Gastrocnemius medialis (tissue), 4 donors: ENCODE data around the gene MON2.

Source experiments
- CTCF ChIP-seq, 5 experiments: fragments of 450-650 bp in 3 of 5; fragments of 200-600 bp in 2 of 5; sonication (generic) in 2 of 5; IDR thresholded peaks in 4 of 5; conservative IDR thresholded peaks in 1 of 5; 1 replicate in 4 of 5; 2 replicates in 1 of 5; pipeline ENCODE4 v1.5.1; 2016 to 2019; ENCODE audit warnings: antibody characterized with exemption in 5 of 5, mild to moderate bottlenecking in 3 of 5, moderate library complexity in 3 of 5
- POLR2A ChIP-seq, 2 donors: fragments of 450-650 bp; IDR thresholded peaks; one replicate each; pipeline ENCODE4 v1.6.1; 2017; ENCODE audit warnings: antibody characterized with exemption in 2 of 2, mild to moderate bottlenecking in 2 of 2, moderate library complexity in 2 of 2

GRCh38 chr12:62606654-62607053, 140.0 kb downstream of the MON2 start:
- TF ChIP-seq CTCF (IDR thresholded peaks at IDR 0.05 in 4 of 5, conservative IDR thresholded peaks at IDR 0.05 in 1 of 5) (no peak), POLR2A (IDR thresholded peaks at IDR 0.05) (no peak)
